HG03378 (cell line): ENCODE data around the gene TGFBR3.

Source experiments
- ATAC-seq: cut with Tn5 transposase; IDR thresholded peaks from one replicate; pipeline ENCODE4 v1.9.1; 2021; ENCODE audit warnings: mild to moderate bottlenecking, moderate library complexity; ENCODE audit not compliant: unreplicated experiment

TGFBR3 gene

DNA sequence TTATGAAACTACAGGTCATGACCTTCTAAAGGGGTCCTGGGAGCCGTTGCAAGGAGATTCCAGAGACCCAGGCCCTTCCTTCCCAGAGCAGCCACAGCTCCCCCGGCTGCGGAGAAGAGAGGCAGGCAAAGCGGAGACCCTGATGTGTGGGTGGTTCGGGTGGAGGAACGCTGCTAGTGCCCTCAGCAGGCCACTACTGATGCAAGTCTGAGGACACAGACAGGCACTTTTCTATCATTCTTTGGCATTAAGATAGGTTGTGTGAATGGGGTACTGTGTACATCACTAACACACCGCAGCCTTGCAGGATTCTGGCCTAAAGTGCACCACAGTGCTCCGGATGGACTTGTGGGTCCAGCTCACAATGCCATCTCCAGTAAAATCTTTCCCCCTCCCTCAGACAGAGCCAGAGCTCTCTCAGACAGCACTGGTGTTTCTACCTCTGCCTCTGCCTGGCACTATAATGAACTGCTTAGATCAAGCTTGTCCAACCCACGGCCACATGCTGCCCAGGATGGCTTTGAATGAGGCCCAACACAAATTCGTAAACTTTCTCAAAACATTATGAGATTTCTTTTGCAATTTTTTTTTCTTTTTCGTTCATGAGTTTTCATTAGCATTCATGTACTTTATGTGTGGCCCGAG, 121.4 kb downstream of the TGFBR3 start:
- no peak for ATAC-seq

DNA sequence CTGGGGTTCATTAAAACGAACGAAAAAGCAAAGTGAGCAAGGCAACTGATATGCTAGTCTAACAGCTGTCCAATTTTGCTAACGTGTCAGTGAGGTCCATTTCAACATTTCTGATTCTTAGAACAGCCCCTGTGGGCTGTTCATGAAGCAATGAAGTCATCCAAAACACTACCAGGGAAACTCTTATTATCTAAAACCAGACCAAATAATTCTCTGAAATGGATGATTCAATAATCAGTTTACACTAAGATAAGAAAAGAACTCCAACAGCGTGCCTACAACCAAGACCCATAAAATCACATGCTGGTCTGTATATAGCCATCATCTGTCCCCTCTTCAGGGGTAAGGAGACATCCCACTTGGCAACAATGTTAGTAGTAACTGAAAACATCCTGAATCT, 122.7 kb downstream of the TGFBR3 start:
- no peak for ATAC-seq

DNA sequence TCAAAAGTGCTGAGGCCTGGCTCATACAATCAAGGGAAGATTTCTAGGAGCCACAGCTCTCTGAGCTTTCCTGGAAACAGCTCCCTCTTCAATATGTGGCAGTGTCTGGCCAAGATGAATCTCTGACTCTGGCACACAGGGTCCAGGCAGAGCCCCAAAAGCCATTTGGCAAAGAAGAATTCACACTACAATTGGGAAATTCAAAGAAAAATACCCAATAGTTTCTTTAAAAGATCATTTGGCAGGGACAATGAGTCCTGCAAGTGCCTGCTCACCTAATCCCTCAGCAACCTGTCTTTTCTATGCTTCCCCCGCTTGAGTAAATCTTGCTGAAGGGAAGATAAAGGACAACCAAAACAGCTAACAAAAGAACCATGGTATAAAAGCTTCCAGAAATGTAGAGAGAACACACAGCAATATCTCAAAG, 124.6 kb downstream of the TGFBR3 start:
- ATAC-seq, result no peak

DNA sequence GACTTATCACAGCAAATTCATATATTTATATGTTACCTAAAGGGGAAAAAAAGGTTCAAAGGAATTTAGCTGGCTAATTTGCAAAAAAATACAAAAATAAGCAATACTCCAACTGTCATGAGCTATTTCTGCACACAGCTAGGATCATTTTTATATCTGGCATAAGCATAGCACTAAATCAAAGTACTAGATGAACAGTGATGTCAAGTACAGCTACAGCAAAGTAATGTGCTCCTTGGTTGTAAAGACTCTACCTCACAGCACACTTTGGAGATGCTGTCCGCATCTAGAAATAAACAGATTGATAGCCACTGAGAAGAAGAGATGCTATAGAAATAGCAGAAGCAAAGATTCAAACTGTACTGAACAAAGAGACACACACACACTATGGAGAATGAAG, 125.4 kb downstream of the TGFBR3 start:
- no peak for ATAC-seq

DNA sequence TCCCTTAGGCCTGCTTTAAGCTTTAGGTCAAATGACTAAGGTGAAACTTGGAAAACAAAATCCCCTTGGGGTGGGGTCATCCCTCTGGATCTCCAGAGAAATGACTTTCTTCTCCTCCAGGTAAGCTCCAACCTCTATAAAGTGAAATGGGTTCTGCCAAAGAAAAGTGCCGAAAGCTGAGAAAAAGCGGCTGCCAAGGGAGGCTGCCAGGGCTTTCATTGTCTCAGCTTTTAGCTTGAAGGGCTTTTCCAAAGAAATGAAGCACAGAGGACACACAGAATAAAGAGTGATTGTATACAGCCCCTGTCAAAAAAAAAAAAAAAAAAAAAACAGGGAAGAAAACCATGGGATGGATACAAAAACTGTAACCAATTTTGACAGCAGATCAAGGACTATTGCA, 126.9 kb downstream of the TGFBR3 start:
- ATAC-seq, result no peak

DNA sequence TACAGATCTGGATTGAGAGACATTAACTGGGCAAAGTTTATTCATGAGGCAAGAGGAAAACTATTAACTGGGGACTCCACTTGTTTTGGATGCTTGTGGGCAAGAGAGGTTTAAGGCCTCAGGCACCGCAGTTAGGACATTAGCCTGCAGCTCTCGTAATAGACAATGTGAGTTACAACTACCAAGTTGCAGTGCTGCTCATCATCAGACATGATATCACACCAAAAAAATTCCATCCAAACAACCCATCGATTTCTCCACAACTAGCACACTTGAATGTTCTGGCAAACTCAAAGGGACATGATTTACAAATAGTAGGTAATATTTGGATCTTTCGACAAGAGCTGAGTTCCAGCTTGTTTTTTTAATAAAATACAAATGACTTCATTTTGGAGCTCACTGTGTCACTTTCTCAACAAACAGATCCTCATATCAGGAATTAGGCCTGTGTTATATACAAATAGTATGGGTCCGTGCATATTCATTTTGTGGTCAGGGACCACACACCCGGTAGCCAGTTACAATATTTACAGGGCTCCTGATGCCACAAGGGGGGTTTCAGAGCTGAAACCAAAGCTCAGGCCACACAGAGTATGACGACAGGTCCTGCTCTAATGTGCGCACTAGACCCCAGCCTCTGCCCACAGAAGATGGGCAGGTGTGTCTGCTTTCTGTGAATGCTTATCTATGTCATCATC, 128.0 kb downstream of the TGFBR3 start:
- no peak for ATAC-seq

DNA sequence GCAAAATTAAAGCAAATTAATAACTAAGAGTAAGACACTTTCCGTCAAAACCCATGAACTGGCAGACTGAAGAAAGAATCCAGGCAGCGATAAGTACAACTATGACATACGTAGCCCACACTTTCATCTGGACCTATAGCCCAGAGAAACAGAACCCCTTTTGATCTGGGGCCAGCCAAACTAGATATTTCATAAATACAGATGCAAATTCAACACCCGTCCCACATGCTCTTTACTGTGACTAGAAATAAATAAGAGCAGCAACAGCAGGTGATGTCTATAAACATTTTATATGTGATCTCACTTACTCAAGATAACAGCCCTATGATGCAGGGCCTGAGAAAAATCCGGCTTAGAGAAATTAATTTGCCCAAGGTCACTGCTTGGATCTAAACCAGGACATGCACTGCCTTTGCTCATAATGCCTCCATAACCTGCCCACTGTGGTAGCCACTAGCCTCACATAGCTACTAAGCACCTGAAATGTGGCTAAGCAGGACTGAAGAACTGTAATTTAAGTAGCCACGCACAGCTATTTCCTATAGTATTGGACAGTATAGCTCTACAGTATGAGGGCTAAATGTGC, 130.2 kb downstream of the TGFBR3 start:
- ATAC-seq, result no peak

DNA sequence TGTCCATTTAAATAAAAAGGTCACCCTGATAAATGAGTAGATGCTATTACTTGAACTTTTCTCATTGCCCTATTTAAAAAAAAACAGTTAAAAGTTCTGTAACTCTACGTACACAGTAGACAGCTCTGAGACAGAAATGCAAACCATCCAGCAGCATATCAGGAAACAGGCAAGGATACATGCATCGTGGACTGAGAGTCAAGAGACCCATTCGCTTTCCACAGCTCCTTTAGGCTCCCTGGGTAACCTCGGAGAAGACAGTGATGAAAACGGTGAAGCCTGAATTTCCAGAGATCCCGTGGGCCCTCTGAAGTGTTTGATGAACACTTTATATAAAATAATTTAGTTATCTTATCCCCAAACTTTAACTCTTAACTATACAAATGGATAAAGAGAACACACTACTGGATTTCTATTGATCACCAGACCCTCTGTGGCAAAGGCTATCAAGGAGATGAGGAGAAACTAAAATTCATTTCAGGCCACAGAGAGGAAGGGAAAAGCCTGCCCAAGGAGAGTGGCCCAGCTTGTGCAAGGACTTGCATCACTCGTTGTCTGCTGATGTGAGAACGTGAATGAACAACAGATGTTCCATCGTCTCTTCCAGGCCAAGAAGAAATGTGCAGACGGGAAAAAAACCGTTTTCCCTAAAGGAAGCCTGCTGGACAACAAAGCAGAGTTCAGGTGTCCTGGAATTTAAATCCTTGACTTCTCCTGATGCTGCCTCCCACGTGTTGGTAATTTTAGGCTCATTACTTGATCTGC, 131.0 kb downstream of the TGFBR3 start:
- peak; percentile 12 for ATAC-seq

DNA sequence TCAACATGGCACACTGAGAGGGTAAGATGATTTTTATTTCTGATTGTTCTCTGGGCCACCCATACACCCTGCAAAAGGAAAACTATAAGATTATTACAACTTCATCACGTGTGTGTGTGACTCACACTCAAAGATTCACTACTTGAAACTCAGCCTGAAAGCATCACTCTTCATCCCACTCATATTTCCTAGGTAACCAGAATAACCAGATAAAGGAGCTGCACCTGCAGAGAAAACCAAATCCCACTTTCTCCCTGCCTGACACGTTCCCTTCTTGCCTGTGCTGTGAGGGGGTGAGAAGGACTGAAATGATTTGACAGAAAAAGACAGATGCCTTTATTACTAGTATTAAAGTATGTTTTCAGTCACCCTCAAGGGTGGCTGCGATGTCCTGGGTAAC, 131.6 kb downstream of the TGFBR3 start:
- peak; percentile 64 for ATAC-seq

DNA sequence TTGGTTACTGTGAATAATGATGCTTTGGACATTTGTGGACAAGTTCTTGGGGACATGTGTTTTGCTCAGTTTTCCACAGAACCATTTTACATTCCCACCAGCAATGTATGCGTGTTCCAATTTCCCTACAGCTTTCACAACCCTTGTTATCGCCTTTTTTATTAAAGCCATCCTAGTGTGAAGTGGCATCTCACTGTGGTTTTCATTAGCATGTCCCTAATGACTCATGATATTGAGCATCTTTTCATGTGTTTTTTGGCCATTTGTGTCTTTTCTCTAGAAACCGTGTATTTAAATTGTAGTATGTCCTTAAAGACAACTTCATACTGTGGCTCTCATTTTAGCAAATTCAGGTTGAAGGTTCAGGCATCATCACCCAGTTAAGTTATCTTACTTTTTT, 132.1 kb downstream of the TGFBR3 start:
- ATAC-seq, result no peak

DNA sequence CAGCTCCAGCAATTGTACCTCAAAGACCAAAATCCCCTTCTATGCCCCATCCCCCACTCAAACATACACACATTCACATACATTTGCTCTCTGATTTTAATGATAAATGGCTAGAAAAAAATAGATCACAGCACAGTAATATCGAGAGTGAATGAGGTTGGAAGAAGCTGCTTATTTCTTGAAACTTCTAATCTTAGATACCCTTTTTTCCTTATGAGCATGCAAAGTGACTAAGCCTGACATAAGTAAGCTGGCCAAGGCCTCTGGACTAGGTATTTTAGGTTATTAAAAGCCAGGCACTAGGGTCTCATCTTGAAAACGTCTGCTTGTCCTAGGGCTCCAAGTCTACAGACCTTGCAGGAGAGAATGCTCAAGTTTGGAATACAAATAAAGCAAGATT, 133.6 kb downstream of the TGFBR3 start:
- peak; percentile 77 for ATAC-seq

DNA sequence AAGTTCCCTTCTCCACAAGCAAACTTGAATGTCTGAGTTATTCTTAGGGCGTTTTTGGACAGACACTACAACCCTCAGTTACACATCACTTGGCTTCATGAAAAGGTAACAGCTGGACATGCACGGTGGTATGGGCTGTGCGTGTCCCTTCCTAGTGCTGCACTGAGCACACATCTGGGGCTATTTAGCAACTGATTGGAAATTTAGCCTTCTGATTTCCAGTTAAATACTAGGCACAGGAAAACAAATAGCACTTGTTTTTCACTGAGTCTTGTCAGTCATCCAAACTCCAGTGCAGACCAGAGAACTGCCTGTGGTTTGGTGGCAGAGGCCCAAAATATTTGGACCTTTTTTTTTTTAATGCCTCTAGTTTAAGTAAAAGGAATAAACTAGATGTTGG, 134.7 kb downstream of the TGFBR3 start:
- ATAC-seq, result no peak

DNA sequence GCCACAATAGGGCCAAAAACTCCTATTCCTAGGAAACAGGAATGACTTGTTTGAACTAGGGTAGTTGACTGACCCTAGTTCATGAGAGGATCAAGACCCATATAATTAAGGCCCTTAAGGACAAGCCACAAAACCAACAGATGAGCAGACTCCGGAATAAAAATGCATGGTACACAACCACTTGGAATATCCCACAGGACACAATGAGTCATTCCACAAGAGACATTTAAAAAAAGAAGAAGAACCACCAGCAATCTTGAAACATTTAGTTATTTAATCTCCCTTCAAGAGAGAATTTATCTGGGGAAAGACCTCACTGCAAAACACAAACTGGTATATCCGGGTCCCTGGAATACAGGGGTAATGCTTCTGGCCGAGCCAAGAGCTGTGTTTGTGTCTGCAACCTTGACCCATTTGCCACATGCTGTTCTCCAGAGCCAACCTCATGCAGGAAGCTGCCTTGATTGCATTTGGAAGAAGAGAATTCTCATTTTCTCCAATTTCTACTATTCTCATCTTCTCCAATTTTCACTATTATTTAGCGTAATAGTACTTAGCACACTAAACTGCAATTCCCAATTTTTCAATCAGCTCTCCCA, 135.5 kb downstream of the TGFBR3 start:
- ATAC-seq, result no peak

DNA sequence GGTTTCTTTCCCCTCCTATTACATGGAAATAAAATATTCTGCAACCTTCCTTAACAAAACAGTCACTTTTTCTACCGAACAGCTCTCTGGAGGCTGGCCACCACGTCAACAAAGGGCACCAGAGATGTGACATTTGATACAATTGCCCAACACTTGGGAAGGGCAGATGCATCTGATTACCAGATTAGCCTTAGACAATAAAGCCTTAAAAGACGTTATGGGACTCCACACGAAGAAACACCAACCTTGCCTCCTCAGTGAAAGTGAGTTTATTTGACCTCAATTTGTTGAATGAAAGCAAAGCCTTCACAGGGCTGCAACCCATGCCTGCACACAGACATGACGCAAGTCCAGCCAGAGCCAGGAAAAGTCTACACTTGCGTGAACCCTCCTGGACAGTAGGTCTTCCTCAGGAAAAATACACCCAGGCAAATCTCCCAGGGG, 136.1 kb downstream of the TGFBR3 start:
- no peak for ATAC-seq

DNA sequence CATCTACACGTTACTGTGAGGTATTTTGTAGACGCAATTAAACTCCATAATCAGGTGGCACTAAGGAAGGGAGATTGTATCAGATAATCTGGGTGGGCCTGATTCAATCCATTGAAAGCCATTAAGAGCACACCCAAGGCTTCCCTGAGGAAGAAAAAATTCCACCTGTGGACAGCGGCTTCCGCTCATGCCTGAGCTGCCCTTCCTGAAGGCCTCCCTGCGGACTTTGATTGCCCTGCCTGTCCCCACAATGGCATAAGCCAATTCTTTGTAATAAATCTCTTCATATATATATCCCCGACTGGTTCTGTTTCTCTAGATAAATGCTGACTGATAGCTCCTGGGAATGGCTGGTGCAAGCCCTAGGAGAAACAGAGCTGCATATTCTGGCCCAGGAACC, 138.3 kb downstream of the TGFBR3 start:
- no peak for ATAC-seq

DNA sequence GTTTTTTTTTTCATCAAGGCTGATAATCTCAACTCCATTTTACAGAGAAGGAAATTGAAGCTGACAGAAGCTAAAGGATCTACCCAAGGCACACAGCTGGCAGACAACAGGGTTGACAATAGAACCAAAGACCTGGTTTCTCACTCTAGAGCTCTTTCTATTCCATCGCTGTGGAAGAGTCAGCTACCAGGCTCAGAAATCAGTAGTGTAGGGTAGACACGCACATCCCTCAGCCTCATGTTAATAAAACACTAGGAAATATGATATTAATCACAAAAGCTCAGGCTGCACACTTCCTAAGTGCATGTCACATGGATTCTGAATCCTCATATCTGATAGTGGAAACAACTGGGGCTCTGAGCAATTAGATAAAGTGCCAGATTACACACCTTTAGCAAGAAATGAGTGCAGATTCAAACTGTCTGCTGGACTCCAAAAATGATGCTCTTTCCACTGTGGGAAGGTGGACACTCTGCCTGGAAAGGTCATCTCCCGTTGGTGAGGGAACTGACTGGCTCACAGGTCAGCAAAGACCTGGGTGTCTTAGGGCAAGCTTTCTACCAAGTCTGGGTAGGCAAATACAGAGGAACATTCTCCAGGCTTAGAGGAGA, 139.1 kb downstream of the TGFBR3 start:
- no peak for ATAC-seq

DNA sequence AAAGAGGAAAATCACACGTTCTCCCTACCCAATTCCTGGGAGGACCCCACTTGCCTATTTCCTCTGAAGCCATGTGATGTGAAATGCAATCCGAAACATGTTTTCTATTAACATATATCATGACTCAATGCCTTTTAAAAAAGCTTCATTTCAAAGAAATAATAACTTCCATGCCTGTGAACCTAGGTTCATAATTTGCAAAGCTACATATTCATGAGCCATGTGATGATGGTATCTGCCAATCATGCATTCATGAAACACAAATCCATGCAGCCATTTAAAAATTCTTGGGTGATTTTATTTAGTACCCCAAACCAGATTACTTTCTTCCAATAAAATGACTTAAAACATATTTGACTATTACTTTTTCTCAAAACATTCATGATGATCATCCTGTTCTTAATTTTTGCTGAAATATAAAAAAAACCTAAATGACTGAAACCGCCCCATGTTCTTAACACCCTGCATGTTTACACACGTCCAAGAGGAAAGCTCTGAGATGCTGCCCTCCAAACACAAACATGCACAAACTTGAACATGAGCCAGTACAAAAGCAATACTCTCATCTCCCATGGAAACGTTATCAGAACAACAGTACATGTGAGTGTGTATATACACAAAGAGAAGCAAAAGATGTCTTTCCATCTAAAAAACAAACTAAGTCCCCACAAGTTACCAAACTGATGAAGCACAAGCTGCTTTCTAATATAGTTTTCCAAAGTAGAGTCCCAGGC, 140.1 kb downstream of the TGFBR3 start:
- ATAC-seq, result no peak

DNA sequence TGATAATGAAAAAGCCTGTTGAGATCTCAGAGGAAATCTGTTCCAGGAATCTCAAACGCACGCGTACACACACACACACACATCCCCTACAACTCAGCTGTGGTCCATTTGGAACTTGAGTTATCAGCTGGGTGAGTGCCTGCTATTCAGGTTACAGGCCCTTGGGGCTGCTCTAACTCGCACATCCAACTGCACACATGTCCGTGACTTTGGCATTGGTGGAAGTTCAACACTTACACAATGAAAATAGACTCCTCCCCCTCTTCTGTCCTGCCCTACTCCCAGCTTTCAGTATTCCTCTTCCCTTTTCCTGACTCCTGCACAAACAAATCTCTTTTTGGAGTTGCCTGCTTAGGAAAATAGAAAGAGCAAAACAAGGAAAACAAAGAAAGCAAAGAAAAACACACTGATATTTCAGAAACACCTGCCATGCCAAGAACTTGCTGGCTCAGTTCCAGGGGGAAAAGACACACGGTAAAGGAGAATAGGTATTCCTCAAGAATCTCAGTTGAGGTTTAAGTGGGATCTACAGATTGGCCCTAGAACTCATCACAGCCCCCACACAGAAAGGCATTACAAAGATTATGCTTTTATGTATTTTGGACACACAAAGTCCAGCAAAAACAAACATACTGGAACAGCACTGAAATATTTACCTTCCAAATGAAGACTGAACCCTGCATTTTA, 140.9 kb downstream of the TGFBR3 start:
- no peak for ATAC-seq

DNA sequence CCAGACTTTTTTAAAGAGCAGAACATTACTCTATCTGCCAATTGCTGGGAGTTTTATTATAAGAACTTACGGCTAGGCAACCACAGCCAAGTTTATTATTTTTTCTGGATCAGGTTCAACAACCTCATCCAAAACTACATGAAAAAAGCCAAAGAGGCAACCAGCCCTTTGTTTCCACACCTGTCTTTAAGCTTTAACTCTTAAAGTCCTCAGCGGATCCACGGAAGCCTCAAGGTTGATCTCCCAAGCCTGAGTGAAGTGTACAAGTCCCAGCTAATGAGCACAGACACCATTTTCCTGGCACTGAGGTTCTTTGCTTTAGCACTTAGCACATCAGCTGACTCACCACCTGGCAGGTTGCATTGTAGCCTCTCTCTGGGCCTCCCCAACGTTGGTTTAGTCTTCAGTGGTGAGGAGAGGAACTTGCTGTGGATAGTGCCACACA, 143.1 kb downstream of the TGFBR3 start:
- no peak for ATAC-seq
